Measurements from ENCODE around the gene TMEM184A. TPM values are rescaled to one million over a fixed set of nuclear protein-coding genes. Genes with fewer than 3 reads are reported as not detected.
A peak's percentile ranks its signal among the peaks of the same experiment; 100 is the strongest.

The TMEM184A gene
- total and polyA plus RNA-seq, 2 of the 13 experiments (the other 11 are each of a cell fraction or from before 2014, with no cell fraction given): 9.5 to 20.4 TPM

DNA sequence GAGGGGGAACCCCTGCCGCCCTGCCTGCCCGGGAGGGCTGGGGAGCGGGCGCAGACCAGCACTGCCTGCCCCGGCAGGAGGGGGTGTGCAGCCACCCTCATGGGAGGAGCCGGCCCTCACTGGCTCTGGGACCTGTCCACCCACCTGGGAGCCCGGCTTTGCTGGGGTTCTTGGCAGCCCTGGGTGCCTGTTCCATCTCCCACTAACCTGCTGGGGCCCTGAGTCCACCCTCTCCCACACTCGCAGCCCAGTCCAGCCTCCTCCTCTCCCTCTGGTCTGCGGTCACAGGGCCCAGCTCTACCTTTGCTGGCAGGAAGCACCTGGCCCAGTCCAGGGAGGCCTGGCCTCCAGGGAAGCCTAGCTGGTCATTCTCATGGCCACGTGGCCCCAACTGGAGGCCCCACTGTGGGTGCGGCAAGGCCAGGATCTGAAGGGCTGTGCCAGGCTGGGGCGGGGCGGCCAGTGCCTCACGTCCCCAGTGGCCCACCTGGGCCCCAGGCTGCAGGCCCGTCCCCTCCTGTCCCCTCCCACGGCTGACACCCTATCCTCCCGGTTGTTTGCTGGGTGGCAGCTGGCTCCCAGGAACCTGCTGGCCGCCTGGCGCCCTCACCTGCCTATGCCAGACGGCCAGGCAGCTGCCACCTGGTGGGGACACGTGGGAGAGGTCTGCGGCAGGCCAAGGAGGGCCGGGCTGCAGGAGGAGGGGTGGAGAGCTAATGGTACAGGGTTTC is at the start of gene TMEM184A (continued):
- TF ChIP-seq YY1 (IDR thresholded peaks at IDR 0.05; ENCODE audit: insufficient read depth, insufficient replicate concordance, low read depth, low read length) (peak; percentile 73), ZKSCAN5 (CRISPR knock-in tag; IDR thresholded peaks at IDR 0.05) (no peak), RFXAP (CRISPR knock-in tag; IDR thresholded peaks at IDR 0.05; ENCODE audit: borderline replicate concordance) (peak; percentile 81), ZNF75D (CRISPR knock-in tag; IDR thresholded peaks at IDR 0.05; ENCODE audit: borderline replicate concordance) (no peak), ZNF282 (IDR thresholded peaks at IDR 0.05; ENCODE audit: partially characterized antibody) (no peak), PRPF4 (IDR thresholded peaks at IDR 0.05; ENCODE audit: low read depth, low read length, poor library complexity, severe bottlenecking) (no peak), MED8 (CRISPR knock-in tag; IDR thresholded peaks at IDR 0.05; ENCODE audit: insufficient replicate concordance) (no peak), ZNF34 (CRISPR knock-in tag; IDR thresholded peaks at IDR 0.05; ENCODE audit: borderline replicate concordance) (no peak), PHF20 (CRISPR knock-in tag; IDR thresholded peaks at IDR 0.05) (peak; percentile 62; the same call in 1 of the 2 replicates), U2AF1 (optimal IDR thresholded peaks at IDR 0.05; ENCODE audit: low read depth, low read length) (no peak), NFE2L2 (IDR thresholded peaks at IDR 0.05; ENCODE audit: low read length) (no peak), ZBTB42 (CRISPR knock-in tag; IDR thresholded peaks at IDR 0.05) (no peak), MYC (CRISPR knock-in tag; IDR thresholded peaks at IDR 0.05; ENCODE audit: borderline replicate concordance) (peak; percentile 99), ZNF550 (CRISPR knock-in tag; IDR thresholded peaks at IDR 0.05; ENCODE audit: borderline replicate concordance) (peak; percentile 67; the same call in 1 of the 2 replicates), ZNF773 (CRISPR knock-in tag; IDR thresholded peaks at IDR 0.05; ENCODE audit: borderline replicate concordance) (0 out of 2 replicates have a peak, but pooled peaks have one; percentile 26), CREB1 (IDR thresholded peaks at IDR 0.05) (no peak), CREB1 (CRISPR knock-in tag; IDR thresholded peaks at IDR 0.05) (no peak), YEATS2 (CRISPR knock-in tag; IDR thresholded peaks at IDR 0.05; ENCODE audit: borderline replicate concordance) (peak; percentile 74; the same call in 1 of the 2 replicates), ZNF7 (CRISPR knock-in tag; IDR thresholded peaks at IDR 0.05) (no peak), BRCA1 (CRISPR knock-in tag; IDR thresholded peaks at IDR 0.05) (peak; percentile 86), HOXA7 (CRISPR knock-in tag; IDR thresholded peaks at IDR 0.05) (no peak), ZNF510 (CRISPR knock-in tag; IDR thresholded peaks at IDR 0.05; ENCODE audit: low read depth) (no peak), SNRNP70 (IDR thresholded peaks at IDR 0.05; ENCODE audit: low read depth, low read length) (no peak), KAT2B (IDR thresholded peaks at IDR 0.05; ENCODE audit: borderline replicate concordance, low read depth, low read length) (no peak)
- TF ChIP-seq, protein P1, sequence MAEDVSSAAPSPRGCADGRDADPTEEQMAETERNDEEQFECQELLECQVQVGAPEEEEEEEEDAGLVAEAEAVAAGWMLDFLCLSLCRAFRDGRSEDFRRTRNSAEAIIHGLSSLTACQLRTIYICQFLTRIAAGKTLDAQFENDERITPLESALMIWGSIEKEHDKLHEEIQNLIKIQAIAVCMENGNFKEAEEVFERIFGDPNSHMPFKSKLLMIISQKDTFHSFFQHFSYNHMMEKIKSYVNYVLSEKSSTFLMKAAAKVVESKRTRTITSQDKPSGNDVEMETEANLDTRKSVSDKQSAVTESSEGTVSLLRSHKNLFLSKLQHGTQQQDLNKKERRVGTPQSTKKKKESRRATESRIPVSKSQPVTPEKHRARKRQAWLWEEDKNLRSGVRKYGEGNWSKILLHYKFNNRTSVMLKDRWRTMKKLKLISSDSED (CRISPR knock-in tag; IDR thresholded peaks at IDR 0.05): no peak
- TF ChIP-seq, protein P2, sequence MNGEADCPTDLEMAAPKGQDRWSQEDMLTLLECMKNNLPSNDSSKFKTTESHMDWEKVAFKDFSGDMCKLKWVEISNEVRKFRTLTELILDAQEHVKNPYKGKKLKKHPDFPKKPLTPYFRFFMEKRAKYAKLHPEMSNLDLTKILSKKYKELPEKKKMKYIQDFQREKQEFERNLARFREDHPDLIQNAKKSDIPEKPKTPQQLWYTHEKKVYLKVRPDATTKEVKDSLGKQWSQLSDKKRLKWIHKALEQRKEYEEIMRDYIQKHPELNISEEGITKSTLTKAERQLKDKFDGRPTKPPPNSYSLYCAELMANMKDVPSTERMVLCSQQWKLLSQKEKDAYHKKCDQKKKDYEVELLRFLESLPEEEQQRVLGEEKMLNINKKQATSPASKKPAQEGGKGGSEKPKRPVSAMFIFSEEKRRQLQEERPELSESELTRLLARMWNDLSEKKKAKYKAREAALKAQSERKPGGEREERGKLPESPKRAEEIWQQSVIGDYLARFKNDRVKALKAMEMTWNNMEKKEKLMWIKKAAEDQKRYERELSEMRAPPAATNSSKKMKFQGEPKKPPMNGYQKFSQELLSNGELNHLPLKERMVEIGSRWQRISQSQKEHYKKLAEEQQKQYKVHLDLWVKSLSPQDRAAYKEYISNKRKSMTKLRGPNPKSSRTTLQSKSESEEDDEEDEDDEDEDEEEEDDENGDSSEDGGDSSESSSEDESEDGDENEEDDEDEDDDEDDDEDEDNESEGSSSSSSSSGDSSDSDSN (CRISPR knock-in tag; IDR thresholded peaks at IDR 0.05): peak; percentile 86

All from HepG2 (cell line).